NCI-H2227 treated with DMSO at 0.1 percent for 48 hours (cell line): ENCODE results near the gene CTSE.
"Not testable (repeated sequence)": the region's sequence is repeated elsewhere in the genome, so short reads cannot be mapped to it uniquely, and the experiment has no call there.

Experiments used
- DNase-seq: peaks from one replicate; lab custom pipeline; 2025; lab: John Stamatoyannopoulos, UW

The CTSE gene

DNA sequence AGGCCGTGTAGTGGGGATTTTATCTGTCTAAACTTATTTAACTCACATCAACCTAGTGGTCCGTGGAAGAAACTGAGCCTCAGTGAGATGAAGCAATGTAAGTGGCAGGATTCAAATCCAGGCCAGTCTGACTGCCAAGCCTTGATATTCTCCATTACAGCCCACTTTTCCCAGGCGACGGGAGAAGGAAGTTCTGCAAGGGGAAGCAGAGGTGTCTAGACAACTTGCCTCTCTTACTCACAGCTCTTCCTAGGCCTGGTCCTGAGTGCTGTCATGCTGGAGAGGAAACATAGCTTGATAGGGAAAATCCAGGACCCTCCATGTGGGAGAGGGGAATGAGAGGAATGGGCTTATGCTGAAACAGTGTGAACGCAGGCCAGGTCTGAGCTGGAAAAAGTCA lies 9.1 kb downstream of the CTSE start:
- no peak for DNase-seq

DNA sequence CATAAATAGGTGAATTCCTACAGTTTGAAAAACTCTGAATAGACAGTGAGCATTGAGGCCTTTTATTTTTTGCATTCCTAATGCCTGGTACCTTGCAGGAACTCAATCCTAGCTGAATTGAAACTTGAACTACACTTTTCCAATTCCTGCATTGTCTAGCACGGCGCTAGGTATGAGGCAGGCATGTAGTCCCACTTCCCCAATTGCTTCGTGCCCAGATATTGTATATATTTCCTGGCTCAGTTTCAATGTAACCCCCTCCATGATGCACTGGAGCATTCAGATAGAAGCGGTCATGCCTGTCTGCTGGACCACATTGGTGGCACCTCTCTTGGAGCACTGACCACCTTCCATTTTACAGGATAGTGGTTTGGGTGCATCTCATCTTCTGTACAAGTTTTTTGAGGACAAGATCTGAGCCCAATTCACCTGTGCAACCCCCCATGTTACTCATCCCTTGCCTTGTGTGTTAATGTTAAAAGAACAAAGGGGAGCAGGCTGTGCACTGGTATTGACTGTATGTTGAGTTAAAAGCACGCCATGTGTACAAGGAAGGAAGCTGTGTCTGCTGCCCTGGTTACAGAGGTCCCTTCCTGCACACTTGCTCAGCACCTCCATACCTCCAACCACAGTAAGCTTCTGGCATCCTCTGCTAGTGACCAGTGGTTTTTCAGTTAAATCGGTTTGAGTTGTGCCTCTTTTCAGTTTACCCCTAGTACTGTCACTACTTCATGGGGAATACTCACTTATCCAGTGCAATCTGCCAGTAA lies 10.5 kb downstream of the CTSE start:
- no peak for DNase-seq

DNA sequence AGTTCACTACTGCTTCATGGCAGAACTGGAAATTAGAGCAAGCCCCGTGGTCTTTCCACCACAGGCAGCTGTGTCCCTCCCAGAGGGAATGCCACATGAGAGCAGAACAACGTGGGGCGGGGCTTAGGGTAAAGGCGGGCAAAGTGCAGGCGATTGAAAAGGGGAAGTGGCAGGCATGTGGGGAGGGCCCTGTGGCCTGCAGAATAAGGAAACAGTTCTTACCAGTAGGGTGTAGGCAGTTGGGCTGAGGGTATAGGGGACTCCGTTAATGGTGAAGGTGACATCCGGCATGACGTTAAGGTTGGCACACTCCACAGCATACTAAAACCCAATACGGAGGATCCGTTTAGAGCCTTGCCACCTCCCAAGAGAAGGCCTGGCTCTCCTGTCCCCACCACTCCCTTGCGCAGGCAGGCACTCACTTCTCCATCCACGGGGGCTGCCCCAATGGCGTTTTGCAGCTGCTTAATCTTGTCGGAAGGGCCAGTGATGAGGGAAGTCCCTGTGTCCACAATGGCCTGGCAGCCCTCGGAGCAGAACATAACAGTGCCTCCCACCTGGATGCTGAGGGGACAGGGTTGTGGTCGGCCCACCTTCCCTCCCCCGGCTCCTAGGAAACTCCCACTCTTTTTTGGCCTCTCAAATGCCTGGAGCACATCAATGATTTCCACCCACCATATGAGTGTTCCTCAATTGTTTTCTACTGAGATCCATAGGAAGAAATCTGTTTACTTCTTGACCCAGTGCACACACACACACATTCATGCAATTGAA lies 11.4 kb downstream of the CTSE start:
- DNase-seq, result no peak

DNA sequence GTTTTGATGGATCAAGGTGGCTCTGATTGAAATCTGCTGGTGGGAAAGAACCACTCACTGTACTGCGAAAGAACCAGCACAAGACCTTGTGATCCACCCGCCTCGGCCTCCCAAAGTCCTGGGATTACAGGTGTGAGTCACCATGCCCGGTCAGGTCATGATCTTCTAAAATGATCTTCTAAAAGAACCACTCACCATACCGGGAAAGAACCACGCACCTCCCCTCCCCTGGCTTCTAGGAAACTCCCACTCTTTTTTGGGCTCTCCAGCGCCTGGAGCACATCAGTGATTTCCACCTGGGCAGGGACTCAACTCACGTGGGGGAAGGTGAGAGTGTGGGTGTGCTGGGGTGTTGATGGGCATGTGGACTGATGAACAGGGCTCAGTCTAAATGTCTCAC lies 12.6 kb downstream of the CTSE start:
- no peak for DNase-seq

DNA sequence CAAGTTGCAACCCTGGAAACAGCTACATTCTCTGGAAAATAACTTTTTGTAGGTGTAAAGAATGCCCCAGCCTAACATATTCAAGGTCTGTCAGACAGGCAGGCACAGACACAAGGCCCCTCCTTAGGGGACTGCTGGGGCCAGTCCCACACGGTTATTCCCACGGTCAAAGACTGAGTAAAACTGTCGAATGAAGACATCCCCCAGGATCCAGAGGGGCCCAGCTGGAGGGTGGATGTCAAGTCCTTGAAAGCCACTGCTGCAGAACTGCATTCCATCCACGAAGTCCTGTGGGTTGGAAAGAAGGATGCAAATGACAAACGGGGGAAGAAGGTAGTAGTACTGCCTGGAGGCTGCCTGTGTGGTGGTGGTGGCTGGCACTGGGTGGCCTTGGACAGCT lies 13.6 kb downstream of the CTSE start:
- no peak for DNase-seq

DNA sequence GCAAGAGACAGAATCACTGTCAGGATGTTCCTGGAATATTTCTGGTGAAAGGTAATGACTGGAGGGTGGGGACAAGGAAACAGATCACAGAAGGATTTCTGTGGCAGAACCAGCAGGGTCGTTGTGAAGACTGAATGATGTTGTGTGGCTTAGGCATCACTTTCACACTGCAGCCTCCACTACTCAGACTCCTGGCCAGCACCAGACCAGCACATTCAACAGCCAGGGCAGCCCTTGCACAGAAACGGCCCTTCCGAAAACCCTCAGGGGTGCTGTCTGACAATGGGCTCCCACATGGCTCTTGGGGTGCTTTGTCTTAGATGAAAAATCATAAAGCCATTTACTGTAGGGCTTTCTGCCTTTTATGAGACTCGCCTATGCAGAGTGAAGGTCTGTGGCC lies 16.7 kb downstream of the CTSE start:
- DNase-seq, result no peak

DNA sequence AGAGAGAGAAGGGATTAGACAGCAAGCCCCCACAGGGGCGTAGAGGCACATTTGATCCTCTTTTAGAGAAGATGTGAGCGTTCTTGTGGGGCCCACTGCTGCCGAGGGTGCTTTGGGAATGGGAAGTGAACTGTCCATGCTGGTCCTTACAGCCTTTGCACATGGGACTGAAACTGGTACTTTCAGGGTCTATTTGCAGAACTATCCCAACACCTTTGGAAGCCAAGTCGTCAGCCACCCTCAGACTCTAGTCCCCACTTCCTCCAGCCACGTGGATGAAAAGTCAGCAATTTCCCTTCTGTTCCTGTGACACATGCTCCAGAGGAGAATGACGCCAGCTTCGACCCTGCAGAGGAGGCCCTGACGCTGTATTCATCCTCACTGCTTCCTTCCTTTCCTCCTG lies 17.9 kb downstream of the CTSE start:
- no peak for DNase-seq

DNA sequence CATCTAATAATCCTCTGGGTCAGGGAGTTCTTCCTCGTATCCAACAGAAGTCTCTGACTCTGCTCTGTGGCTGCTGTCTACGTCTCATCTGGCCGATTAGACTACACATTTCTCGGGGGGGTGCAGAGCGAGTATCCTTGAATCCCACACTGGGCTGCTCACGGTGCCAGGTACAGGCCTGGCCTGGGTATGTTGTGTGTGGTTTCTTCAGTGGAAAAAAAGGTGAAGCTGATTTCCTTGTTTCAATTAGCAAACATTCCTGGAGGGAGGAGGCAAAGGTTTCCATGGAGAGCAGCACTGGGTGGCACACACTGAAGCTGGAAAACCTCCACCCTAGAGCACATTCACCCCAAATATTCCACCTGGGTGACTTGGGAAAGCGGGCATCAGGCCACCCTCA lies 18.5 kb downstream of the CTSE start:
- DNase-seq, result no peak

DNA sequence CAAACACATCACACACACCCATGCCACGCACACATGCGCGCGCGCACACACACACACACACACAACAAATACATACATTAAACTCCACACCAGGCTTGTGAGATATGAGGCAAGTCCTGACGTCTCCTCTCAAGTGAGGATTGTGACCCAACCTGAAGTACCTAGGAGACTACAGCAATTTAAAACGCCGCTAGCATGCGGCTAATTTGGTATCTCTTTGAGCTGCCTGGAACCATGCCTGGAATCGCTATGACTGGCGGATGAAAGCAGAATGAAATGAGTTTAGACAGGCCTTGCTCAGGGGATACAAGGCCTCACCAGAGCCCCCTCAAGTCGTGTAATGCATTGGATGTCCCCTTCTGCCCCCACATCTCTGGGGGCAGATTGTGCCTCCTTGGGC lies 18.9 kb downstream of the CTSE start:
- no peak for DNase-seq

DNA sequence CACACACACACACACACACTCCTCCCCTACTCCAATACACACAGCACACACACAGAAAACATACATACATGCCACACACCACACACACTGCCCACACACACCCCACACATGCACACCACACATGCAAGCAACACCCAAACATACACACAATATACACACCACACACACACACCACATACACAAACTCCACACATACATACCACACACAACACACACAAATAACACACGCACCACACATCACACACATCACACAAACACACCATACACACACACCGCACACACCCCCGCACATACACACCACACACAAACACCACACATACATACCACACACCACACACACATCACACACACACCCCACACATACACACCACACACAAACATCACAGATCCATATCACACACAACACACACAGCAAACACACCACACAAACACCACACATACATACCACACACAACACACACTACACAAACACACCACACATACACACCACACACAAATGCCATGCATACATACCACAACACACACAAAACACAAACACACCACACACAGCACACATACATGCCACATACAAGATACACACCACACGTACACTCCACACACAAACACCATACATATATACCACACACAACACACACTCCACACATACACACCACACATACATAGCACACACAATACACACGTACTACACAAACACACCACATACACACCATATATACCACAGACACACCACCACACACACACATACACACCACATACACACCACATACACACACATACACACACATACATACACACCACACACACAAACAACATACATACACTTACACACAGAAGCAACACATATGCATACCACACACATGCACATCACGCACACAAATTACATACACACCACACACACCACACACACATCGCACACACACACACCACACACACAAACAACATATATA lies 19.6 kb downstream of the CTSE start:
- DNase-seq, result no peak

DNA sequence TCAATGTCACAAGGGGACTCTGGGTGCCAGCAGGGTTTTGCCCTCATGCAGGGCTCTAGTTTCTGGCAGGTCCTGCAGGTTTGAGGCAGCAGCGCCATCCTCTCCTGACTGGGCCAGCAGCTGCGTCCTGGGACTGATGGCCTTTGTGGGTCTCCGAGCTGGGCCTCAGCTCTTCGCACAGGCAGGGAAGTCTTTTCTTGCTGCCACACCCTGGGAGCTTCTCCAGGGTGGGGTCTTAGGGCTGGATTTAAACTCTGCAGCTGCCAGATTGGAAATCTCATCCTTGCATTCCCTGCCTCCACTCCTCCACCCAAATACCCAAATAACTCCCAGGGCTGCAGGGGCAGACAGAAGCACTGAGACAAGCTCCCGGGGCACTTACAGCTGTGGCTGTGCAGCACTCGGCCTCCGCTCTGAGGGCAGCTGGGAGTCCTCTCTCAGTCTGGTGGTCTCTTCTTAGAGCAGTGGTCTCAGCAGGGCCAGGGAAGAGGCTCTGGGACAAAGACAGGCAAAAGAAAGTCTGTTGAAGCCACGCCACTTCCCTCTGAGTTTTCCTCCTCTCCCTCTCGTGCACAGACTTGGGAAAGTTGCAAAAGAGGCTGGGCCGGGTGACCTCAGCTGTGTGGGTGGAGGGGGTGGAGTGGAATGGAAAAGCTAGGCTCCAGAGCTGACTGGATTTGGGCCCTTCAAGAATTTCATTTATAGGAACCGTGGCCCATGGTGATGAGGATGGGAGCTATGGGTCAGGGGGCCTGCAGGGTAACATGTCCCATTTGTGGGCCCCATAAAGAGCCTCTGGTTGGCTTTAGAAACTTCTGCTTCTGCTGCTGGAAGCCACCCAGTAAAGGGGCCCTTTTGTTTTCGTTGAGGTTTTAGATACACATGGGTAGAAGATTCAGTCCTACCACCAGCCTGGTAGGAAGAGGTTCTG lies 20.6 kb downstream of the CTSE start, which contains the start of gene RAB7B:
TSS of gene RAB7B (minus strand) at position 525 of the 931 bp plus-strand sequence. CDS start 9,260 bp downstream, outside the sequence.
- DNase-seq, result no peak

DNA sequence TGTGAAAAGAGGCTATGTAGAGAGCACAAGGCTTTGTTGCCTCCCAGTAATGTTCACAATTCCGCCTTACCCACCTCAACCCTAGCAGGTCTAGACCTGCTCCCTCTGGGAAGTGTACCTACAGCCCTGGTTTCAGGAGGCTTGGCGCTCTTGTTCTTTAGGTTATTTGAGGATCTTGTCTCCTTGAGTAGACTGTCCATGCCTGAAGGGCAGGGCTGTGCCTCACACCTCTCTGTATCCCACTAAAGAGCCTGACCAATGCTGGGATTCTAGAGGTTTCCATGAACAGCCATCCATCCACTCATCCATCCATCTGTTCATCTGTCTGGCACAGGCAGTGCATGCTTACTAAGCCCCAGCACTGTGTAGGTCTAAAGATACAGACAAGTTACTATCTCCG lies 21.5 kb downstream of the CTSE start:
- DNase-seq, result no peak

DNA sequence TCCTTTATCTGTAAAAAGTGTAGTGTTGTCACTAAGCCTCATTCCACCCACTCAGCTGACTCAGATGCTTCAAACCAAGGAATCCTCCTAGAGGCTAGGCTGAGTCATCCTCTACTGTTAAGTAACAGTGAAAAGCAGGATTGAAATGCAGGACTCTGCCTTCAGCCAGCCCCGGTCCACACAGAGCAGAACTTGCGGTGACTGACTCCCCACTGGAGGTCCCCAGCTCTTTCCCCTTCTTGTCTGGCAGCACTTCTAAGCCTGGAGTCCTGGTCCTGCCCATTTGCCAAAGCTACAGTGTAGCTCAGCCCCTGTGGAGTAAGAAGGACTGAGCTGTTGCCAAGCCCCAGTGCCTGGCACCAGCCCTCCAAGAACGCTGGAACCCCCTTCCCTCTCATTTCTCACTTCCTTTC lies 22.2 kb downstream of the CTSE start:
- no peak for DNase-seq

DNA sequence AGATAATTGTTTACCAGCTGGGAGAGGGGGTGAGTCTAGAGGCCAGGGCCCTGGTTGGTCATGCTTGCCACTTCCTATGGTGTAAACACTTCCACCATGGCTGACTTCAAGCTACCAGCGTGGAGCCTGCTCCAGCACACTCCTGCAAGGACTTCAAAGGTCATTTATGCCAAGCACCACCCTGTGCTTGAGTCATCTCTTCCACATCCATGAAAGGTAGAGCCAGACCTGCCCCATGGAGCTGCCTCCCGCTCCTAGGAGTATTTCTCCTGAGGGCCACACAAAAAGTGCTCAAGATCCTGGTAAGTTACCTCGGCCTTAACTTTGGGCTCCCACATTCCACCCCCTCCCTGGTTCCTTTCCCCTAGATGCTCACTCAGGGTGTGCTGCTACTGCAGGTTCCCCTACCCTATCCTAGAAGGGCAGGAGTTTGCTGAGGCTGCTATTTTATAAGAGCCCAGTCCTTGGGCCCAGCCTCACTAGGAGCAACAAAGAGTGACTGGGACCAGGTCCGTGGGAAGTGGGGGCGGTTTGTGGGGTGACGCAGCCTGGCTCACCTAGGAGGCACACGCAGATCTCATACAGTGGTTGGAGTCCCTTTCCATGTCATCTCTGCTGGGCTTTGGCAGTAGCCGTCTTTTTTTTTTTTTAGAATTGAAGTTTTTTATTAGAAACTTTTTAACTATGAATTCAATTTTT lies 22.9 kb downstream of the CTSE start:
- DNase-seq, result no peak

DNA sequence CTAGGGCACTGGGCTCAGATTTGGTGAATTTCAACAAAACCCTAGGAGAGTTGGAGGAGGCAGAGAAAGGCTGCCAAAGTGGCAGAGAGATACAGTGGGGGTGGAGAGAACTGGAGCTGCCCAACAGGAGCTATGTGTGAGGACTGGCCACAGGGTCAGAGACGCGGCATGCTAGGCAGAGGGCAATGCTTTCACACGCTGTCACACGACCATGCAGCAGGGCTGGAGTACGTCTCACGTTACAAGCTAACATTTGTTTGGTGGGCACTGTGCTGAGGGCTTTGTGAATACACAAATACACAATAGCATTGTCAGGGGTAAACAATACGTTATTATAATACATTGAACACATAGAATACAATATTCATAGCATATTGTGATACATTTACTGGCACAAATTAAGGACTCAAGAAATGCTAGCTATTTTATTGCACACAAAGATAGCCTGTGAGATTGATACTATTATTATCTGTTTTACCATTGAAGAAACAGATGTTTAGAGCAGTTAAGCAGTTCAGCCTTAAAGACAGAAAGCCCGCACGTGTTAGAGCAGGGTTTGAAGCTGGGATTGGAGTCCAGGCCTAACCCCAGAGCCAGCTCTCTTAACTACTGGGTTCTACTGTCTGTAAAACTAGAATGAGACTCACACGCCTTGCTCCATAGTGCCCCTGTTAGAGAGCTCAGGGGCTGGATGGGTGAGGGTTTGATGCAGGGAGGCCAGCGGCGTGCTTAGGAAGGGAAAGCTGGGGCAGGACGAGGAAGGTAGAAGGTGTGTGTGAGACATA lies 25.0 kb downstream of the CTSE start:
- DNase-seq, result no peak

DNA sequence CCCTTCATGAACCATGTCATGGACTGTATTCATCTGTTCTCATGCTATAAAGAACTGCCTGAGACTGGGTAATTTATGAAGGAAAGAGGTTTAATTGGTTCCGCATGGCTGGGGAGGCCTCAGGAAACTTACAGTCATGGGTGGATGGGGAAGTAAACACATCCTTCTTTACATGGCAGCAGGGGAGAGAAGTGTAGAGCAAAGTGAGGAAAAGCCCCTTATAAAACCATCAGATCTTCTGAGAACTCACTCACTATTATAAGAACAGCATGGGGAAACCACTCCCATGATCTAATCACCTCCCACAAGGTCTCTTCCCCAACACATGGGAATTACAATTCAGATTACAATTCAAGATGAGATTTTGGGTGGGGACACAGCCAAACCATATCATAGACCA lies 27.1 kb downstream of the CTSE start:
- DNase-seq, result not testable (repeated sequence)

DNA sequence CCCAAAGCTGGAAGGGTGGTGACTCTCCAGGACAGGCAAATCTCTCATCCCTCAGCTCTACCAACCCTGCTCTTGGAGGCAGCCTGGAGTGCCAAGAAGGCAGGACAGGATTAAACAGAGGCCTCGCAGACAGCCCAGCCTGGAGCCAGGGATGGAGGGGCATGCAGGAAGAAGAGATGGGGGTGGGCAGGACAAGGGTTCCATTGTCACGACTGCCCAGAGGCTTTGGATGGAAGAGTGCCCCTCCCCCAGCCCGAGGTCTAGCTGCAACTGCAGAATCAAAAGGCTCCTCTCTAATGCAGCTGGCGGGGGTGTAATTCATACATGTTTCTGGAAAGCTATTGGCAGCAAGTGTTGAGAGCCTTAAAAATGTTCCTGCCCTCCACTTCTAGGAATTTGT lies 29.3 kb downstream of the CTSE start:
- DNase-seq, result no peak

DNA sequence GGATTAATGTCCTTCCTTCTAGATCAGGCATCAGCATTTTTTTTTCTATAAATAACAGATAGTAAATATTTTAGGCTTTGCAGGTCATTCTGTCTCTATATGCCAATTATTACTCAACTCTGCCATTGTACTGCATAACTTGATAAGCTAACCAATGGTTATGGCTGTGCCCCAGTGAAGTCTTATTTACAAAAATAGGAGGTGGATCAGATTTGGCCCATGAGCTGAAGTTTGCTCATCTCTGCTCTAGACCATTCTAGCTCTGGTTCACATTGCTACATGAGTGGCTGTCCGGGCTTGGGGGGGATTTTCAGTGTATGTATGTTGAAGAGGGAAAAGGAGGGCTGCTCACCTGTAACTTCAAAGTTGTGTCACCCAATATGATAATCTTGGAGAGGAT lies 30.6 kb downstream of the CTSE start:
- DNase-seq, result no peak

DNA sequence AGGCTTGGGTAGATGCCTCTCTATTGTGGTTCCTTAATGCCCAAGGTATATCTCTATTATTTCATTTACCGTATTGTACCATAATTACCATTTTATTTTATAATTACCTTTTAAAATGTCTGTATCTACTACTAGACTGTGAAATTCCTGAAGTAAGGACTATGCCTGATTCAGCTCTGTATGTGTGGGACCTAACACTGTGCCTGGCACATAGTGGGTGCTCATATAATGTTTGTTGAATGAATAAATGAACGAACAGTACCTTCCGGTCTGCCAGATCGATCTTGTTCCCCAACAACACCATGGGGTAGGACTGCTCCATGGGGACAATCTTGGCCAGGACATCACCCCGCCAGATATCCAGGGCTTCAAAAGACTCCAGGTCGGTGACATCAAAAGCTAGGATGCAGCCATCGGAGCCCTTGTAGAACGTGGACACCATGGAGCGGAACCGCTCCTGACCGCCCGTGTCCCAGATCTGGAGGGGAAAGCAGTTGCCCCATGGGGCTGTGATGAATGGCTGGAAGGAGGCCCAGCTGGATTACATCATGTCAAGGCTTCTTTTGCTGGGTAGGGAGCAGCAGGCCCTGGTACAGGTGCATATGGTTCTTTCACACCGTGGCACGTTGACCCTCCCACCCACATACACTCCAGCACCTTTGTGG lies 31.3 kb downstream of the CTSE start:
- no peak for DNase-seq
